GM12864 (cell line): ENCODE measurements around the gene HERC4.
"Not testable (repeated sequence)": the region's sequence is repeated elsewhere in the genome, so short reads cannot be mapped to it uniquely, and the experiment has no call there.

Experiments
- DNase-seq: peaks from one replicate; pipeline ENCODE4 v3.0.0-alpha.2; 2011; ENCODE audit warnings: low read depth
- H3K4me3 ChIP-seq: 2 replicates; pipeline ENCODE4 v1.5.1; 2011; ENCODE audit warnings: mild to moderate bottlenecking, low read depth, low read length, control low read depth
- TF ChIP-seq, protein P1 (sequence below): IDR thresholded peaks from 2 replicates; pipeline ENCODE4 v1.5.1; 2011; ENCODE audit warnings: low read depth, mild to moderate bottlenecking, moderate library complexity, low read length, control low read depth, inconsistent platforms; ENCODE audit errors: missing control alignments

HERC4 gene

GRCh38 chr10:67878133-67878532 is 196.9 kb downstream of the HERC4 start:
- DNase-seq: no peak
- no peak overlapping the region for H3K4me3 ChIP-seq
- TF ChIP-seq, protein P1, sequence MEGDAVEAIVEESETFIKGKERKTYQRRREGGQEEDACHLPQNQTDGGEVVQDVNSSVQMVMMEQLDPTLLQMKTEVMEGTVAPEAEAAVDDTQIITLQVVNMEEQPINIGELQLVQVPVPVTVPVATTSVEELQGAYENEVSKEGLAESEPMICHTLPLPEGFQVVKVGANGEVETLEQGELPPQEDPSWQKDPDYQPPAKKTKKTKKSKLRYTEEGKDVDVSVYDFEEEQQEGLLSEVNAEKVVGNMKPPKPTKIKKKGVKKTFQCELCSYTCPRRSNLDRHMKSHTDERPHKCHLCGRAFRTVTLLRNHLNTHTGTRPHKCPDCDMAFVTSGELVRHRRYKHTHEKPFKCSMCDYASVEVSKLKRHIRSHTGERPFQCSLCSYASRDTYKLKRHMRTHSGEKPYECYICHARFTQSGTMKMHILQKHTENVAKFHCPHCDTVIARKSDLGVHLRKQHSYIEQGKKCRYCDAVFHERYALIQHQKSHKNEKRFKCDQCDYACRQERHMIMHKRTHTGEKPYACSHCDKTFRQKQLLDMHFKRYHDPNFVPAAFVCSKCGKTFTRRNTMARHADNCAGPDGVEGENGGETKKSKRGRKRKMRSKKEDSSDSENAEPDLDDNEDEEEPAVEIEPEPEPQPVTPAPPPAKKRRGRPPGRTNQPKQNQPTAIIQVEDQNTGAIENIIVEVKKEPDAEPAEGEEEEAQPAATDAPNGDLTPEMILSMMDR: no peak

DNA sequence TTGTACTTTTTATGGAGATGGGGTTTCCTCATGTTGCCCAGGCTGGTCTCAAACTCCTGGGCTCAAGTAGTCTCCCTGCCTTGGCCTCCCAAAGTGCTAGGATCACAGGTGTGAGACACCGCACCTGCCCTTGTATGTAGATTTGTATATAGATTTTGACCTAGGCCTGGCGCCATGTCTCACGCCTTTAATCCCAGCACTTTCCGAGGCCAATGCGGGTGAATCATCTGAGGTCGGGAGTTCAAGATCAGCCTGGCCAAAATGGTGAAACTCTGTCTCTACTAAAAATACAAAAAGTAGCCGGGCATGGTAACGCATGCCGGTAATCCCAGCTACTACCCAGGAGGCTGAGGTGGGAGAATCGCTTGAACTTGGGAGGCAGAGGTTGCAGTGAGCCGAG is 197.7 kb downstream of the HERC4 start:
- H3K4me3 ChIP-seq, DNase-seq: not testable (repeated sequence)

GRCh38 chr10:67875340-67876238 is 199.5 kb downstream of the HERC4 start:
- no peak overlapping the region for H3K4me3 ChIP-seq
- DNase-seq: no peak
- TF ChIP-seq, protein P1: no peak
